Glutamatergic neuron (in vitro differentiated cells): ENCODE measurements around the gene TMEM215. TPM values are rescaled to one million over a fixed set of nuclear protein-coding genes. Genes with fewer than 3 reads are reported as not detected.

Experiments
- DNase-seq: peaks from one replicate; pipeline ENCODE4 v3.0.0; 2022
- H3K27ac Mint-ChIP-seq: one replicate; pipeline ENCODE4 v1.8.0; 2020; ENCODE audit warnings: mild to moderate bottlenecking, mixed read lengths, inconsistent platforms; ENCODE audit not compliant: unreplicated experiment
- H3K27me3 Mint-ChIP-seq: one replicate; pipeline ENCODE4 v1.8.0; 2020; ENCODE audit warnings: mild to moderate bottlenecking, moderate library complexity, mixed read lengths, inconsistent platforms; ENCODE audit not compliant: unreplicated experiment
- H3K36me3 Mint-ChIP-seq: one replicate; pipeline ENCODE4 v1.8.0; 2020; ENCODE audit warnings: mild to moderate bottlenecking, mixed read lengths, inconsistent platforms; ENCODE audit not compliant: unreplicated experiment
- H3K4me1 Mint-ChIP-seq: one replicate; pipeline ENCODE4 v1.8.0; 2020; ENCODE audit warnings: mild to moderate bottlenecking, low read depth, mixed read lengths, inconsistent platforms; ENCODE audit not compliant: unreplicated experiment
- H3K4me3 Mint-ChIP-seq: one replicate; pipeline ENCODE4 v1.8.0; 2020; ENCODE audit warnings: mild to moderate bottlenecking, mixed read lengths, inconsistent platforms; ENCODE audit not compliant: unreplicated experiment
- H3K9me3 Mint-ChIP-seq: one replicate; pipeline ENCODE4 v1.8.0; 2020; ENCODE audit warnings: mild to moderate bottlenecking, moderate library complexity, mixed read lengths, inconsistent platforms; ENCODE audit not compliant: unreplicated experiment
- CTCF ChIP-seq: fragments of 200-600 bp; sonication (generic); IDR thresholded peaks from one replicate; pipeline ENCODE4 v1.5.0; 2021; ENCODE audit not compliant: partially characterized antibody, unreplicated experiment
- total RNA-seq: library from RNA; stranded (reverse); fragmentation: NEBNext Ultra II Directional; extraction: Animal tissue kit (Norgen Biotek cat#: 25700); gene quantifications from one replicate; pipeline ENCODE4 v1.2.1, GENCODE V29; 2021; ENCODE audit not compliant: unreplicated experiment

Gene TMEM215
- total RNA-seq, 1 donor from 2014 or later: 0.27 TPM

GRCh38 chr9:32825203-32825602 is 41.9 kb downstream of the TMEM215 start:
- H3K27me3 Mint-ChIP-seq: no peaks in the 10 kb centered on the region
- DNase-seq: no peak
- H3K9me3 Mint-ChIP-seq: peaks cover 3% of the 10 kb centered on the region
- TF ChIP-seq CTCF: no peak
- no peaks in the 10 kb centered on the region for H3K4me1 Mint-ChIP-seq
- no peak overlapping the region for H3K4me3 Mint-ChIP-seq
- no peak overlapping the region for H3K27ac Mint-ChIP-seq
- H3K36me3 Mint-ChIP-seq: peaks cover 4% of the 10 kb centered on the region

GRCh38 chr9:32828861-32829260 is 45.5 kb downstream of the TMEM215 start:
- Mint-ChIP-seq H3K27ac (no peak overlapping the region), H3K4me1 (peaks cover 7% of the 10 kb centered on the region), H3K9me3 (peaks cover 5% of the 10 kb centered on the region), H3K27me3 (no peaks in the 10 kb centered on the region), H3K4me3 (no peak overlapping the region), H3K36me3 (peaks cover 4% of the 10 kb centered on the region)
- DNase-seq: no peak
- TF ChIP-seq CTCF: no peak

GRCh38 chr9:32832346-32832745 is 49.0 kb downstream of the TMEM215 start:
- H3K27ac Mint-ChIP-seq: no peak overlapping the region
- no peaks in the 10 kb centered on the region for H3K27me3 Mint-ChIP-seq
- H3K9me3 Mint-ChIP-seq: peaks cover 5% of the 10 kb centered on the region
- H3K36me3 Mint-ChIP-seq: peaks cover 4% of the 10 kb centered on the region
- TF ChIP-seq CTCF: no peak
- H3K4me1 Mint-ChIP-seq: peaks cover 7% of the 10 kb centered on the region
- no peak overlapping the region for H3K4me3 Mint-ChIP-seq
- no peak for DNase-seq

Other genes starting within 250 kb of the TMEM215 start
- gene SMIM27, start 231.2 kb upstream of the TMEM215 start, total RNA-seq: 7.8 TPM
- gene TOPORS, start 231.0 kb upstream of the TMEM215 start, total RNA-seq: 13.9 TPM
- gene NDUFB6, start 210.4 kb upstream of the TMEM215 start, total RNA-seq: 30.7 TPM
- gene TAF1L, start 147.9 kb upstream of the TMEM215 start, total RNA-seq: not detected
- gene APTX, start 218.1 kb downstream of the TMEM215 start, total RNA-seq: 41.9 TPM
- gene DNAJA1, start 241.7 kb downstream of the TMEM215 start, total RNA-seq: 249 TPM